Natural killer cell (primary cell): ENCODE data around the gene LGI4. TPM values are rescaled to one million over a fixed set of nuclear protein-coding genes. Genes with fewer than 3 reads are reported as not detected.
"Not testable (repeated sequence)": the region's sequence is repeated elsewhere in the genome, so short reads cannot be mapped to it uniquely, and the experiment has no call there.

Experiments
- ATAC-seq, 3 donors: fragments of 150-1000 bp in 2 of 3; fragments of 200-7000 bp in 1 of 3; cut with Tn5 transposase; 1 replicate in 1 of 3; 2 replicates in 2 of 3; pipeline ENCODE4 v1.10.0; 2021; ENCODE audit warnings: mild to moderate bottlenecking in 2 of 3, moderate library complexity in 2 of 3
- DNase-seq, 2 donors: peaks; one replicate each; pipeline versions ENCODE4 v3.0.0 to v3.0.0-alpha.2; 2013 to 2021; ENCODE audit warnings: mixed read lengths in 1 of 2
- H3K27ac ChIP-seq: one replicate; pipeline ENCODE4 v1.5.1; 2013; ENCODE audit warnings: mild to moderate bottlenecking, low read length
- H3K27me3 ChIP-seq: one replicate; pipeline ENCODE4 v1.6.1; 2013; ENCODE audit warnings: low read length; ENCODE audit not compliant: control insufficient read depth, insufficient read depth
- H3K36me3 ChIP-seq: one replicate; pipeline ENCODE4 v1.6.1; 2013; ENCODE audit warnings: low read length; ENCODE audit not compliant: control insufficient read depth, insufficient read depth
- H3K4me1 ChIP-seq: one replicate; pipeline ENCODE4 v1.6.1; 2013; ENCODE audit warnings: low read length; ENCODE audit not compliant: control insufficient read depth, insufficient read depth
- H3K4me3 ChIP-seq: one replicate; pipeline ENCODE4 v1.5.1; 2013; ENCODE audit warnings: low read length
- H3K9me3 ChIP-seq: one replicate; pipeline ENCODE4 v1.6.1; 2013; ENCODE audit warnings: low read length; ENCODE audit not compliant: control insufficient read depth, insufficient read depth
- H3K27ac Mint-ChIP-seq, 2 donors: one replicate each; pipeline ENCODE4 v1.8.0; 2022; ENCODE audit warnings: mild to moderate bottlenecking in 2 of 2, mixed read lengths in 2 of 2, moderate library complexity in 1 of 2
- H3K27me3 Mint-ChIP-seq, 2 donors: one replicate each; pipeline ENCODE4 v1.8.0; 2022; ENCODE audit warnings: low read depth in 2 of 2, mixed read lengths in 2 of 2
- H3K36me3 Mint-ChIP-seq: one replicate; pipeline ENCODE4 v1.8.0; 2022; ENCODE audit warnings: mixed read lengths
- H3K4me1 Mint-ChIP-seq, 2 donors: one replicate each; pipeline ENCODE4 v1.8.0; 2022; ENCODE audit warnings: mixed read lengths in 2 of 2
- H3K4me3 Mint-ChIP-seq: one replicate; pipeline ENCODE4 v1.8.0; 2022; ENCODE audit warnings: mild to moderate bottlenecking, moderate library complexity, mixed read lengths
- H3K9me3 Mint-ChIP-seq, 2 donors: one replicate each; pipeline ENCODE4 v1.8.0; 2022; ENCODE audit warnings: mixed read lengths in 2 of 2
- CTCF ChIP-seq: fragments of 200-600 bp; IDR thresholded peaks from one replicate; pipeline ENCODE4 v1.8.0; 2022; ENCODE audit warnings: antibody characterized with exemption
- WGBS: methylation state at CpG from one replicate; pipeline ENCODE4 v1.1.7; 2013; ENCODE audit warnings: missing lambda C conversion rate; ENCODE audit not compliant: insufficient coverage; 5-methylcytosine and 5-hydroxymethylcytosine counted together
- intact Hi-C: fragments of 100-400 bp; cut with micrococcal nuclease; formaldehyde crosslinking; loops from one replicate; pipeline ENCODE4 v1.14.2; 2022
- total RNA-seq, 4 donors: library from RNA; stranded (reverse); fragments of 120-200 nt in 1 of 4; gene quantifications; one replicate each; pipeline versions ENCODE4 v1.2.3 to v1.2.4, GENCODE V29; 2013 to 2022

The LGI4 gene
- total RNA-seq, 3 donors from 2014 or later (not counting 1 experiment from before 2014, with no cell fraction given): 0.49 to 0.72 TPM; not detected in 1

DNA sequence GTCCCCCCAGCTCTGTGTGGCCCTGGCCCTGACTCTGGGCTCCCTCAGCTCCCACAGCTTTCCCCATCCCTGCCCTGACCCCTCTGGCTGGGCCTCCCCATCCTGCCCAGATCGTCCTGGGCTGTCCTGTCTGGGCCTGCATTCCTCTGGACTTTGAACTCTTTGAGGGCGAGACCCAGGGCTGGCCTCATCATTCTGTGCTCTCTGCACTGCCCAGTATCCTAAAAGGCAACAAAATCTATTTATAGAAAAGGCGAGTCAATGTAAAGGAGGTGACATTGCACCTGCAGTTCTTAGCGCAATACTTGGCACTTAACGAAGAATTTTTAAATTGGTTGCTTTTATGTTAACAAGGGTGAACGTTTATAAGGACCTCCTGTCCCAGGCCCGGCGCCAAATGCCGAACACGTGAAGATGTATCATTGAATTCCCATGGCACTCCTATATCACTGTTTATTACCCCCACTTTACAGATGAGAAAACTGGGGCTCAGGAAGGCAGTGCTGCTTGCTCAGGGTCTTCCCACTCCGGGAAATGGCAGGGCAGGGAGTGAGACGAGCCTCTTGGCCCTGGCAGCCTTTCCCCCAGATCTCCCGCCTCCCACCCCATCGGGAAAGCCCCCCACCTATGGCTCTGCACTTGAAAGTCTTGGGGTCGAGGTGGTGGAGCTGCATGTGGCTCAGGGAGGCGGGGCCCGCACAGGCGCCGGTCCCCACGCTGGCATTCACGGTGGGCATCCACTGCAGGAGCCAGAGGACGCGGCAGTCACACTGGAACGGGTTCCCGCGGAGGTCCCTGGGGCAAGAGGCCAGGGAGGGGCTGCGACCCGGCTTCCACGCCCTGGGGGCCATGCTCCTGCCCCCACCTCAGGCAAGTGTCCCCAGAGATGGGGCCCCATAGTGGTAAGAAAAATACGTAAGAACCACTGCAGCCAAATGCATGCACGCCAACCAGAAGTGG lies 3.8 kb downstream of the LGI4 start:
- no peak overlapping the region for H3K27ac Mint-ChIP-seq
- no peak for TF ChIP-seq CTCF
- peaks cover 4% of the 10 kb centered on the region for H3K4me1 ChIP-seq
- intact Hi-C loops: no loop called here
- no peak overlapping the region for H3K27ac ChIP-seq
- no peaks in the 10 kb centered on the region for H3K4me1 Mint-ChIP-seq
- no peak for ATAC-seq
- DNase-seq: no peak
- no peaks in the 10 kb centered on the region for H3K36me3 Mint-ChIP-seq
- H3K27me3 Mint-ChIP-seq: peaks cover 0 to 3% of the 10 kb centered on the region in 2 donors
- H3K4me3 Mint-ChIP-seq: no peak overlapping the region
- 87% methylated on average over 31 of the region's 31 CpGs for WGBS
- no peaks in the 10 kb centered on the region for H3K27me3 ChIP-seq
- H3K36me3 ChIP-seq: no peaks in the 10 kb centered on the region
- no peak overlapping the region for H3K4me3 ChIP-seq
- H3K9me3 ChIP-seq: no peaks in the 10 kb centered on the region
- peaks cover 0 to 4% of the 10 kb centered on the region in 2 donors for H3K9me3 Mint-ChIP-seq

DNA sequence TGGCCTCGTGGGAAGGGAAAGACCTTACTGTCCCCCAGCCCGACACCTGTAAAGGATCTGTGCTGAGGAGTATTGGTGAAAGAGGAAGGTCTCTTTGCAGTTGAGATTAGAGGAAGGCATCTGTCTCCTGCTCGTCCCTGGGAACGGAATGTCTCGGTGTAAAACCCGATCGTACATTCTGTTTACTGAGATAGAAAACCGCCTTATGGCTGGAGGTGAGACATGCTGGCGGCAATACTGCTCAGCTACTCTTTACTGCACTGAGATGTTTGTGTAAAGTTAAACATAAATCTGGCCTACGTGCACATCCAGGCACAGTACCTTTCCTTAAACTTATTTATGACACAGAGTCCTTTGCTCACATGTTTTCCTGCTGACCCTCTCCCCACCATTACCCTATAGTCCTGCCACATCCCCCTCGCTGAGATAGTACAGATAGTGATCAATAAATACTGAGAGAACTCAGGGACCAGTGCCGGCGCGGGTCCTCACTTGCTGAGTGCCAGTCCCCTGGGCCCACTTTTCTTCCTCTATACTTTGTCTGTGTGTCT lies 5.1 kb downstream of the LGI4 start:
- H3K36me3 Mint-ChIP-seq, H3K9me3 Mint-ChIP-seq, H3K4me3 ChIP-seq, H3K27me3 Mint-ChIP-seq, H3K36me3 ChIP-seq, H3K9me3 ChIP-seq, ATAC-seq, H3K4me1 ChIP-seq, H3K27ac ChIP-seq, DNase-seq, H3K27me3 ChIP-seq, intact Hi-C loops, H3K4me1 Mint-ChIP-seq, H3K27ac Mint-ChIP-seq, H3K4me3 Mint-ChIP-seq: not testable (repeated sequence)
- whole genome bisulfite sequencing: 69% methylated on average over 14 of the region's 14 CpGs

GRCh38 chr19:35128398-35129057 lies 6.3 kb downstream of the LGI4 start:
- 85% methylated on average over 9 of the region's 9 CpGs for WGBS
- Histone ChIP-seq H3K27ac (no peak overlapping the region), H3K27me3 (no peaks in the 10 kb centered on the region), H3K9me3 (no peaks in the 10 kb centered on the region), H3K36me3 (no peaks in the 10 kb centered on the region), H3K4me1 (peaks cover 11% of the 10 kb centered on the region), H3K4me3 (no peak overlapping the region)
- Mint-ChIP-seq H3K4me3 (no peak overlapping the region), H3K27ac (no peak overlapping the region), H3K9me3 (peaks cover 0 to 4% of the 10 kb centered on the region in 2 donors), H3K4me1 (peaks cover 14 to 19% of the 10 kb centered on the region in 2 donors), H3K27me3 (peaks cover 0 to 5% of the 10 kb centered on the region in 2 donors), H3K36me3 (no peaks in the 10 kb centered on the region)
- intact Hi-C loops: no loop called here
- DNase-seq (no peak), ATAC-seq (no peak)
- TF ChIP-seq CTCF: no peak

DNA sequence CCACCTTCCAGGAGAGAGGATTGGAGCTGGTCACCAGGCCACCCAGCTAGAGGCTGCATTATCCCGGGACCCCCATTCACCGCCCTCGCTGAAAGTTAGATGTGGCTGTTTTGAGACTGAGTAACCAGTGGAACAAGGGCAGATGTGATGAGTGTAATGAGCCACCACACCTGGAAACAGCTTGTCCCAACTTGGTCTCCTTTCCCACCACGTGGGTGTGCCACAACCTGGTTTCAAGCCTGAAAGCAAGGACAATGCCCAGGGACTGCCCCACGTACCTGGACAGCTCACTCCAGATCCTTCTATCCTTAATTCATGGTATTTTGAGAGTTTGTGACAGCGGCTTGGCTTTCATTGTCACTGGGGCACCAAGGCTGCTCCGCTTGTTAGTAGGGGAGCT lies 7.0 kb downstream of the LGI4 start:
- peaks cover 0 to 4% of the 10 kb centered on the region in 2 donors for H3K9me3 Mint-ChIP-seq
- Histone ChIP-seq H3K9me3 (no peaks in the 10 kb centered on the region), H3K4me1 (peaks cover 11% of the 10 kb centered on the region), H3K36me3 (no peaks in the 10 kb centered on the region), H3K27me3 (no peaks in the 10 kb centered on the region), H3K27ac (no peak overlapping the region), H3K4me3 (no peak overlapping the region)
- ATAC-seq (no peak), DNase-seq (no peak)
- TF ChIP-seq CTCF: no peak
- no peaks in the 10 kb centered on the region for H3K36me3 Mint-ChIP-seq
- no peak overlapping the region for H3K27ac Mint-ChIP-seq
- H3K4me3 Mint-ChIP-seq: no peak overlapping the region
- WGBS: 88% methylated on average over 7 of the region's 7 CpGs
- intact Hi-C loops: no loop called here
- peaks cover 14 to 19% of the 10 kb centered on the region in 2 donors for H3K4me1 Mint-ChIP-seq
- peaks cover 0 to 5% of the 10 kb centered on the region in 2 donors for H3K27me3 Mint-ChIP-seq
